HepG2 (cell line): ENCODE data around the gene TTC23. TPM values are rescaled to one million over a fixed set of nuclear protein-coding genes. Genes with fewer than 3 reads are reported as not detected.
A peak's percentile ranks its signal among the peaks of the same experiment; 100 is the strongest.

Source experiments
- ATM ChIP-seq: fragments of 450-650 bp; IDR thresholded peaks from 2 replicates; pipeline ENCODE4 v1.7.1; 2017; ENCODE audit warnings: mild to moderate bottlenecking, borderline replicate concordance
- BRD4 ChIP-seq: sonication (generic); formaldehyde crosslinking; IDR thresholded peaks from 2 replicates; pipeline ENCODE4 v1.4.0; 2020; ENCODE audit warnings: missing genetic modification reagents
- CREBL2 ChIP-seq: sonication (generic); formaldehyde crosslinking; IDR thresholded peaks from 2 replicates; pipeline ENCODE4 v1.8.1; 2023; ENCODE audit warnings: missing genetic modification reagents, mild to moderate bottlenecking, borderline replicate concordance
- FOXC1 ChIP-seq: sonication (generic); formaldehyde crosslinking; IDR thresholded peaks from 2 replicates; pipeline ENCODE4 v1.8.0; 2022; ENCODE audit warnings: mild to moderate bottlenecking, missing genetic modification reagents, borderline replicate concordance
- GATAD2A ChIP-seq: IDR thresholded peaks from 2 replicates; pipeline ENCODE4 v1.6.1; 2016
- GLI4 ChIP-seq: sonication (generic); formaldehyde crosslinking; IDR thresholded peaks from 2 replicates; pipeline ENCODE4 v1.5.1; 2020; ENCODE audit warnings: missing genetic modification reagents, mild to moderate bottlenecking, moderate library complexity, borderline replicate concordance
- MYNN ChIP-seq: sonication (generic); formaldehyde crosslinking; IDR thresholded peaks from 2 replicates; pipeline ENCODE4 v1.4.0; 2020; ENCODE audit warnings: mild to moderate bottlenecking, low read depth, missing genetic modification reagents
- NR3C1 ChIP-seq: sonication (generic); formaldehyde crosslinking; IDR thresholded peaks from 2 replicates; pipeline ENCODE4 v1.4.0; 2020; ENCODE audit warnings: missing genetic modification reagents
- RARG ChIP-seq: sonication (generic); formaldehyde crosslinking; IDR thresholded peaks from 2 replicates; pipeline ENCODE4 v1.4.0; 2020; ENCODE audit warnings: low read depth, mild to moderate bottlenecking, missing genetic modification reagents
- REL ChIP-seq: sonication (generic); formaldehyde crosslinking; conservative IDR thresholded peaks from 2 replicates; pipeline ENCODE4 v1.8.0; 2022; ENCODE audit warnings: mild to moderate bottlenecking, missing genetic modification reagents, moderate library complexity
- SRSF4 ChIP-seq: fragments of 200-400 bp; formaldehyde crosslinking; IDR thresholded peaks from one replicate; pipeline ENCODE4 v1.6.1; 2018; ENCODE audit warnings: mild to moderate bottlenecking, low read depth, low read length, moderate library complexity; ENCODE audit not compliant: poor library complexity, severe bottlenecking
- STAT5B ChIP-seq: sonication (generic); formaldehyde crosslinking; IDR thresholded peaks from 2 replicates; pipeline ENCODE4 v1.4.0; 2020; ENCODE audit warnings: missing genetic modification reagents
- THAP8 ChIP-seq: sonication (generic); formaldehyde crosslinking; IDR thresholded peaks from 2 replicates; pipeline ENCODE4 v1.5.1; 2020; ENCODE audit warnings: missing genetic modification reagents, mild to moderate bottlenecking, borderline replicate concordance
- ZBTB7A ChIP-seq: sonication (generic); formaldehyde crosslinking; IDR thresholded peaks from 2 replicates; pipeline ENCODE4 v1.8.0; 2022; ENCODE audit warnings: mild to moderate bottlenecking, missing genetic modification reagents
- ZBTB8A ChIP-seq: sonication (generic); formaldehyde crosslinking; IDR thresholded peaks from 2 replicates; pipeline ENCODE4 v1.4.0; 2020; ENCODE audit warnings: mild to moderate bottlenecking, low read depth, missing genetic modification reagents, borderline replicate concordance
- ZFP62 ChIP-seq: sonication (generic); formaldehyde crosslinking; IDR thresholded peaks from 2 replicates; pipeline ENCODE4 v1.4.0; 2020; ENCODE audit warnings: missing genetic modification reagents
- ZNF205 ChIP-seq: IDR thresholded peaks from 2 replicates; pipeline ENCODE4 v1.6.1; 2018; ENCODE audit warnings: missing biosample characterization, missing genetic modification reagents
- ZNF367 ChIP-seq: sonication (generic); formaldehyde crosslinking; IDR thresholded peaks from 2 replicates; pipeline ENCODE4 v1.4.0; 2020; ENCODE audit warnings: missing genetic modification reagents, borderline replicate concordance
- ZNF724P ChIP-seq: sonication (generic); formaldehyde crosslinking; IDR thresholded peaks from 2 replicates; pipeline ENCODE4 v1.8.0; 2022; ENCODE audit warnings: missing genetic modification reagents, borderline replicate concordance
- ZNF775 ChIP-seq: sonication (generic); formaldehyde crosslinking; IDR thresholded peaks from 2 replicates; pipeline ENCODE4 v1.4.0; 2020; ENCODE audit warnings: missing genetic modification reagents, mild to moderate bottlenecking, moderate library complexity, borderline replicate concordance
- ZNF788 ChIP-seq: sonication (generic); formaldehyde crosslinking; IDR thresholded peaks from 2 replicates; pipeline ENCODE4 v1.5.0; 2020; ENCODE audit warnings: mild to moderate bottlenecking, missing genetic modification reagents, borderline replicate concordance
- ZNF891 ChIP-seq: sonication (generic); formaldehyde crosslinking; IDR thresholded peaks from 2 replicates; pipeline ENCODE4 v1.5.0; 2020; ENCODE audit warnings: mild to moderate bottlenecking, missing genetic modification reagents
- polyA plus RNA-seq, 8 experiments: library from polyadenylated mRNA; depleted of rRNA in 3 of 8; stranded (reverse) in 7 of 8; unstranded in 1 of 8; fragments of >200 nt; fragmentation: Illumina TruSeq in 4 of 8; extraction: Trizol in 4 of 8; gene quantifications; 2 replicates each; pipeline versions ENCODE4 v1.2.1 to v1.2.3, GENCODE V29; 2011 to 2016; ENCODE audit warnings: low read depth in 4 of 8, missing spikeins in 1 of 8, mixed read lengths in 1 of 8; ENCODE audit not compliant: insufficient read depth in 1 of 8
- total RNA-seq, 5 experiments: library from RNA; depleted of rRNA; stranded (reverse); fragments of >200 nt; fragmentation: Illumina TruSeq; extraction: Trizol; gene quantifications; 2 replicates each; pipeline ENCODE4 v1.2.3, GENCODE V29; 2016; ENCODE audit warnings: low read depth in 1 of 5
- TF ChIP-seq, protein P1 (sequence below): sonication (generic); formaldehyde crosslinking; IDR thresholded peaks from 2 replicates; pipeline ENCODE4 v1.4.0; 2020; ENCODE audit warnings: missing genetic modification reagents
- TF ChIP-seq, protein P2 (sequence below): sonication (generic); formaldehyde crosslinking; IDR thresholded peaks from 2 replicates; pipeline ENCODE4 v1.5.0; 2020; ENCODE audit warnings: missing genetic modification reagents, mild to moderate bottlenecking, borderline replicate concordance
- TF ChIP-seq, protein P3 (sequence below): sonication (generic); formaldehyde crosslinking; IDR thresholded peaks from 2 replicates; pipeline ENCODE4 v1.4.0; 2020; ENCODE audit warnings: missing genetic modification reagents

Gene TTC23
- total and polyA plus RNA-seq, 2 of the 13 experiments (the other 11 are each of a cell fraction or from before 2014, with no cell fraction given), result 1.6 to 11.7 TPM

- TF ChIP-seq, protein P1, sequence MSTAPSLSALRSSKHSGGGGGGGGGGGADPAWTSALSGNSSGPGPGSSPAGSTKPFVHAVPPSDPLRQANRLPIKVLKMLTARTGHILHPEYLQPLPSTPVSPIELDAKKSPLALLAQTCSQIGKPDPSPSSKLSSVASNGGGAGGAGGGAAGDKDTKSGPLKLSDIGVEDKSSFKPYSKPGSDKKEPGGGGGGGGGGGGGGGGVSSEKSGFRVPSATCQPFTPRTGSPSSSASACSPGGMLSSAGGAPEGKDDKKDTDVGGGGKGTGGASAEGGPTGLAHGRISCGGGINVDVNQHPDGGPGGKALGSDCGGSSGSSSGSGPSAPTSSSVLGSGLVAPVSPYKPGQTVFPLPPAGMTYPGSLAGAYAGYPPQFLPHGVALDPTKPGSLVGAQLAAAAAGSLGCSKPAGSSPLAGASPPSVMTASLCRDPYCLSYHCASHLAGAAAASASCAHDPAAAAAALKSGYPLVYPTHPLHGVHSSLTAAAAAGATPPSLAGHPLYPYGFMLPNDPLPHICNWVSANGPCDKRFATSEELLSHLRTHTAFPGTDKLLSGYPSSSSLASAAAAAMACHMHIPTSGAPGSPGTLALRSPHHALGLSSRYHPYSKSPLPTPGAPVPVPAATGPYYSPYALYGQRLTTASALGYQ (CRISPR knock-in tag), result no peak
- TF ChIP-seq ZNF205 (CRISPR knock-in tag), result no peak
- TF ChIP-seq, protein P2, sequence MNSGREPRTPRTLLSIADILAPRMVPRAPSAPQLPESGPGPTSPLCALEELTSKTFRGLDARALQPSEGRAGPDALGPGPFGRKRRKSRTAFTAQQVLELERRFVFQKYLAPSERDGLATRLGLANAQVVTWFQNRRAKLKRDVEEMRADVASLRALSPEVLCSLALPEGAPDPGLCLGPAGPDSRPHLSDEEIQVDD, result no peak
- TF ChIP-seq MYNN, result 0 out of 2 replicates have a peak, but pooled peaks have one; percentile 70
- TF ChIP-seq RARG (CRISPR knock-in tag), result no peak
- TF ChIP-seq ZNF724P, result no peak
- no peak for TF ChIP-seq ZNF367 (CRISPR knock-in tag)
- 0 out of 2 replicates have a peak, but pooled peaks have one; percentile 31 for TF ChIP-seq ZNF891 (CRISPR knock-in tag)
- TF ChIP-seq SRSF4, result no peak
- TF ChIP-seq, protein P3, sequence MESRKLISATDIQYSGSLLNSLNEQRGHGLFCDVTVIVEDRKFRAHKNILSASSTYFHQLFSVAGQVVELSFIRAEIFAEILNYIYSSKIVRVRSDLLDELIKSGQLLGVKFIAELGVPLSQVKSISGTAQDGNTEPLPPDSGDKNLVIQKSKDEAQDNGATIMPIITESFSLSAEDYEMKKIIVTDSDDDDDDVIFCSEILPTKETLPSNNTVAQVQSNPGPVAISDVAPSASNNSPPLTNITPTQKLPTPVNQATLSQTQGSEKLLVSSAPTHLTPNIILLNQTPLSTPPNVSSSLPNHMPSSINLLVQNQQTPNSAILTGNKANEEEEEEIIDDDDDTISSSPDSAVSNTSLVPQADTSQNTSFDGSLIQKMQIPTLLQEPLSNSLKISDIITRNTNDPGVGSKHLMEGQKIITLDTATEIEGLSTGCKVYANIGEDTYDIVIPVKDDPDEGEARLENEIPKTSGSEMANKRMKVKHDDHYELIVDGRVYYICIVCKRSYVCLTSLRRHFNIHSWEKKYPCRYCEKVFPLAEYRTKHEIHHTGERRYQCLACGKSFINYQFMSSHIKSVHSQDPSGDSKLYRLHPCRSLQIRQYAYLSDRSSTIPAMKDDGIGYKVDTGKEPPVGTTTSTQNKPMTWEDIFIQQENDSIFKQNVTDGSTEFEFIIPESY (CRISPR knock-in tag), result no peak
- no peak for TF ChIP-seq GLI4 (CRISPR knock-in tag)
- no peak for TF ChIP-seq ATM
- no peak for TF ChIP-seq FOXC1 (CRISPR knock-in tag)
- TF ChIP-seq ZNF788, result no peak; the same call in 1 of the 2 replicates
- no peak for TF ChIP-seq CREBL2
- TF ChIP-seq BRD4, result no peak
- TF ChIP-seq ZBTB8A (CRISPR knock-in tag), result no peak
- TF ChIP-seq REL (CRISPR knock-in tag), result no peak
- TF ChIP-seq ZNF775, result no peak
- TF ChIP-seq ZBTB7A (CRISPR knock-in tag), result no peak
- no peak for TF ChIP-seq ZFP62 (CRISPR knock-in tag)
- TF ChIP-seq GATAD2A (CRISPR knock-in tag), result no peak
- no peak for TF ChIP-seq STAT5B
- TF ChIP-seq NR3C1 (CRISPR knock-in tag), result no peak
- no peak for TF ChIP-seq THAP8
Measured at GRCh38 chr15:99131441-99132023, 117.8 kb downstream of the TTC23 start (continued).
